ENCODE results near the gene VPS16. TPM values are rescaled to one million over a fixed set of nuclear protein-coding genes. Genes with fewer than 3 reads are reported as not detected.

VPS16 gene
- total RNA-seq (2021; fragmentation: NEBNext Ultra II Directional; extraction: Animal tissue kit (Norgen Biotek cat#: 25700)) (22.6 and 25.9 TPM in 2 replicates), polyA plus RNA-seq (2011; rRNA removed) (23.8 and 26.8 TPM in 2 replicates), polyA minus RNA-seq (2011; rRNA and poly(A)+ RNA removed) (25.5 and 26.0 TPM in 2 replicates)
- polyA plus RNA-seq (2011; cell fraction: cytosol; rRNA removed) = 27.6 TPM
- polyA plus RNA-seq (2011; cell fraction: nucleus; rRNA removed) = 100 TPM
- 23.2 to 34.5 TPM (median 32.4 TPM) in 4 replicates for polyA plus RNA-seq (2012, experiment 1 of 2)
- 16.8 TPM for polyA plus RNA-seq (2012, experiment 2 of 2)
- 13.7 TPM for polyA plus RNA-seq (2013, experiment 1 of 2)
- 12.5 TPM for polyA plus RNA-seq (2013, experiment 2 of 2)
- polyA minus RNA-seq (2011; cell fraction: cytosol; rRNA and poly(A)+ RNA removed) = 16.0 TPM
- 23.4 TPM for polyA minus RNA-seq (2011; cell fraction: nucleus; rRNA and poly(A)+ RNA removed)
- long read RNA-seq, experiment 1, partial matches to known transcripts = 2 of 6 reads
- long read RNA-seq, experiment 1, other reads (novel, unspliced or antisense) = 2 of 6 reads
- long read RNA-seq, experiment 2, transcript VPS16-202 (24 exons, 2,750 nt) = major isoform, 14 of 21 reads
- long read RNA-seq, experiment 2, partial matches to known transcripts = 3 of 21 reads
- long read RNA-seq, experiment 2, other reads (novel, unspliced or antisense) = 3 of 21 reads

DNA sequence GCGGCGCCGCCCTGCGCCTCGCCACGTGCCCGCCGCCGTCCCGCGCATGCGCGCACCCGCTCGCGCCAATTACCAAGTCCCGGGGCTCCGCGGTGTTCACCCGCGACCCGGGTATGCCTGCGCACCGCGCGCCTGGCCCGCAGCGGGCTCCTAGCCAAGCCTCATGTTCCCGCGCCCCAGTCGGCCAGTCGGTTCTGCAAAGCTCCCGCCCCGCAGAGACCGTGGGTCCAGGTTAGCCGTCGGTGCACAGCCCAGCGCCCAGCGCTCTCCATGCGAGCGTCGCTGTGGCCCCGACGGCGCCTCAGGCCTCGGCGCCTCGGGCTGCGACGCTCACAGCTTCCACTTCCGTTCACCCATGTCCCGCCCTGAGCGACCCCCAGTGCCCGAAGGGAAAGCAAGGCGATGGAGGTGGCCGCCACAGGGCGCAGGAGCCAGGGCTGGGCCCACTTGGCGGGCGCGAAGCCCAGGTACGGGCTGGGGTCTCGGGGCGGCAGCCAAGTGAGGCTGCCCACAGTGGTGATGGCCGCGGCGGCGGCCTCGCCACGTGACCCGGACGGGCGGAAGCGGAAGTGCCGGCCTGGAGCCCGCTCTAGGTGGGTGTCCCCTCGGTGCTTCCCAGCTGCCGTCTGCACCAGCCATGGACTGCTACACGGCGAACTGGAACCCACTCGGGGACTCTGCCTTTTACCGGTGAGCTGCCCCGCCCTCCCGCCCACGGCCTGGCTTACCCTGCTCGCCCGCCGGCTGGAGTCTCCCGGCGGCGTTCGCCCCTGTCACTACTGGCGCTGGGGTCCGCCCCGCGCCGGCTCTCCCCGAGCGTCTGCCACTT, at the start of gene VPS16, which contains the start of gene PCED1A:
TSS of gene VPS16 (plus strand) at position 608 of the 829 bp plus-strand sequence. CDS start at position 638, 30 bp downstream.
TSS of gene PCED1A (minus strand) at position 518 of the 829 bp plus-strand sequence. CDS start 743 bp downstream, outside the sequence.
- H3K56ac ChIP-seq (replicated peaks; ENCODE audit: insufficient read length, low read depth, low read length) = peak within 1 kb of the TSS; percentile 36
- H3K79me2 ChIP-seq (ENCODE audit: control insufficient read depth in 1 of 2, insufficient read depth in 2 of 2, low read length in 2 of 2) = no peaks in the 10 kb centered on the region
- peak within 1 kb of the TSS; percentile 64 to 93 (median 71) for H3K4me3 ChIP-seq (ENCODE audit: extremely low read depth in 1 of 4, insufficient read depth in 2 of 4, low read depth in 3 of 4, low read length in 4 of 4)
- no peak within 1 kb of the TSS for H2BK15ac ChIP-seq (ENCODE audit: low read length)
- CTCF ChIA-PET (ENCODE audit: partially characterized antibody) = interaction anchor here (1.8 to 4.1 kb wide), 4 partner anchors 11 to 88 kb away, joined by 4 to 20 read pairs (median 6); no protein-coding TSS in a partner anchor
- peaks cover 0 to 5% (median 0%) of the 10 kb centered on the region in 4 experiments; a peak in 1 of 8 replicates for H3K36me3 ChIP-seq (ENCODE audit: control insufficient read depth in 2 of 4, insufficient read depth in 4 of 4, low read length in 3 of 4)
- no peak within 1 kb of the TSS for H3K23ac ChIP-seq (ENCODE audit: insufficient read length)
- H3K18ac ChIP-seq (ENCODE audit: extremely low read depth, low read length) = no peak within 1 kb of the TSS; the same call in none of the 2 replicates
- H3K79me1 ChIP-seq (ENCODE audit: low read depth, low read length) = no peaks in the 10 kb centered on the region
- no peak for FAIRE-seq
- H2BK120ac ChIP-seq (replicated peaks; ENCODE audit: low read depth, low read length) = no peak within 1 kb of the TSS
- H2AK5ac ChIP-seq (ENCODE audit: low read depth, low read length) = no peak within 1 kb of the TSS
- H2BK5ac ChIP-seq (ENCODE audit: low read depth, low read length) = no peak within 1 kb of the TSS
- no peak within 1 kb of the TSS for H3K14ac ChIP-seq (ENCODE audit: insufficient read length)
- peak; percentile 49 to 93 for DNase-seq (ENCODE audit: low read depth in 1 of 2, low spot score in 2 of 2)
- H3K9ac ChIP-seq (replicated peaks in 1 of 4; ENCODE audit: extremely low read depth in 1 of 4, low read depth in 3 of 4, low read length in 3 of 4) = peak within 1 kb of the TSS in 2 of 4 experiments; percentile 48 to 53; a peak in 3 of 7 replicates
- H3K4me1 ChIP-seq (replicated peaks in 1 of 4; ENCODE audit: control insufficient read depth in 3 of 4, insufficient read depth in 4 of 4, low read length in 3 of 4) = no peaks in the 10 kb centered on the region; a peak in 1 of 7 replicates
- H2AFZ ChIP-seq (ENCODE audit: low read length) = peak within 1 kb of the TSS; percentile 78; the same call in 1 of the 2 replicates
- peak within 1 kb of the TSS; percentile 98 for H4K8ac ChIP-seq (ENCODE audit: extremely low read depth, insufficient read depth, low read length)
- POLR2A ChIA-PET (ENCODE audit: partially characterized antibody) = interaction anchor here (0.6 to 2.7 kb wide), 9 partner anchors 10 to 186 kb away, joined by 3 to 10 read pairs (median 3); partner anchors contain the start of gene PTPRA
- H3K4me2 ChIP-seq (ENCODE audit: insufficient read depth in 1 of 2, low read depth in 2 of 2, low read length in 2 of 2) = peak within 1 kb of the TSS; percentile 56 to 89
- peaks cover 5 to 20% (median 17%) of the 10 kb centered on the region in 4 experiments for H3K27me3 ChIP-seq (replicated peaks in 1 of 4; ENCODE audit: control insufficient read depth in 3 of 4, extremely low read depth in 1 of 4, insufficient read depth in 3 of 4, low read length in 3 of 4)
- peaks cover 9% of the 10 kb centered on the region; the same call in 1 of the 2 replicates for H3K23me2 ChIP-seq (ENCODE audit: low read depth, low read length)
- H4K5ac ChIP-seq (ENCODE audit: insufficient read length, low read depth, low read length) = peak within 1 kb of the TSS; percentile 62
- H3K4ac ChIP-seq (replicated peaks; ENCODE audit: insufficient read length, low read depth, low read length) = no peak within 1 kb of the TSS
- 19% methylated on average over 64 of the region's 98 CpGs; no CpG with 5 or more reads in 1 of the 2 experiments for WGBS, 2 experiments (ENCODE audit: extremely low coverage in 1 of 2, insufficient coverage in 1 of 2, insufficient read length in 1 of 2, insufficient replicate concordance in 2 of 2, low coverage in 1 of 2, low lambda C conversion rate in 2 of 2, missing lambda C conversion rate in 1 of 2)
- no peak within 1 kb of the TSS for H2BK20ac ChIP-seq (ENCODE audit: low read length)
- H3K27ac ChIP-seq (ENCODE audit: low read depth, low read length) = no peak within 1 kb of the TSS
- H4K20me1 ChIP-seq (replicated peaks in 1 of 2; ENCODE audit: control insufficient read depth in 1 of 2, insufficient read depth in 2 of 2, low read length in 2 of 2) = peaks cover 0 to 5% of the 10 kb centered on the region in 2 experiments
- H4K91ac ChIP-seq (replicated peaks; ENCODE audit: insufficient read length, low read length) = peak within 1 kb of the TSS; percentile 89
- H3K9me3 ChIP-seq (ENCODE audit: insufficient read depth in 2 of 2, low read depth in 1 of 2, low read length in 1 of 2) = peaks cover 0 to 6% of the 10 kb centered on the region in 2 experiments; a peak in 1 of 4 replicates
- 0 out of 2 replicates have a peak within 1 kb of the TSS, but pooled peaks have one; percentile 23 for H2BK12ac ChIP-seq (ENCODE audit: low read depth, low read length)
- TF ChIP-seq KDM1A (IDR thresholded peaks at IDR 0.05; ENCODE audit: borderline replicate concordance, low read length) = peak; percentile 81; the same call in 1 of the 2 replicates
- TF ChIP-seq NANOG (IDR thresholded peaks at IDR 0.05; ENCODE audit: insufficient read depth, low read depth, low read length, poor library complexity, severe bottlenecking) = no peak
- peak; percentile 63 for TF ChIP-seq ASH2L (IDR thresholded peaks at IDR 0.05; ENCODE audit: low read length)
- peak; percentile 98 for TF ChIP-seq GABPA (IDR thresholded peaks at IDR 0.05; ENCODE audit: borderline replicate concordance, insufficient read depth, low read length)
- TF ChIP-seq POU5F1 (IDR thresholded peaks at IDR 0.05; ENCODE audit: low read depth, low read length) = no peak
- TF ChIP-seq EP300 (IDR thresholded peaks at IDR 0.05; ENCODE audit: borderline replicate concordance in 1 of 2, low read depth in 2 of 2, low read length in 2 of 2) = no peak
- no peak for TF ChIP-seq TCF12 (IDR thresholded peaks at IDR 0.05; ENCODE audit: low read depth, low read length)
- peak; percentile 50; the same call in 1 of the 2 replicates for TF ChIP-seq CREB1 (IDR thresholded peaks at IDR 0.05)
